Epithelial cell of proximal tubule (primary cell): ENCODE data around the gene ABCC9. TPM values are rescaled to one million over a fixed set of nuclear protein-coding genes. Genes with fewer than 3 reads are reported as not detected.

Experiments
- DNase-seq: peaks from one replicate; pipeline ENCODE4 v3.0.0-alpha.2; 2011; ENCODE audit warnings: low read depth
- H3K4me3 ChIP-seq: 2 replicates; pipeline ENCODE4 v1.5.1; 2011; ENCODE audit warnings: low read depth, mild to moderate bottlenecking, low read length
- CTCF ChIP-seq: conservative IDR thresholded peaks from 2 replicates; pipeline ENCODE4 v1.5.1; 2012; ENCODE audit warnings: low read depth, mild to moderate bottlenecking, low read length
- total RNA-seq: library from RNA; depleted of rRNA; stranded (reverse); fragments of >200 nt; gene quantifications from 2 replicates; pipeline ENCODE4 v1.2.3, GENCODE V29; 2015

Gene ABCC9
- total RNA-seq, 1 donor from 2014 or later, result 0.23 TPM

- TF ChIP-seq CTCF, result no peak
- H3K4me3 ChIP-seq, result no peak overlapping the region
- DNase-seq, result no peak
These were observed 45.6 kb downstream of the ABCC9 start for GRCh38 chr12:21895651-21896050.

- TF ChIP-seq CTCF, result no peak
- no peak for DNase-seq
- no peak overlapping the region for H3K4me3 ChIP-seq
These were observed 46.2 kb downstream of the ABCC9 start for GRCh38 chr12:21894792-21895595.

GRCh38 chr12:21893924-21894323 lies 47.3 kb downstream of the ABCC9 start:
- DNase-seq, result no peak
- TF ChIP-seq CTCF, result no peak
- H3K4me3 ChIP-seq, result no peak overlapping the region

- DNase-seq, result no peak
- no peak for TF ChIP-seq CTCF
- H3K4me3 ChIP-seq, result no peak overlapping the region
These were observed 48.9 kb downstream of the ABCC9 start for GRCh38 chr12:21892341-21892740.

GRCh38 chr12:21891751-21892217 lies 49.4 kb downstream of the ABCC9 start:
- DNase-seq, result no peak
- no peak overlapping the region for H3K4me3 ChIP-seq
- no peak for TF ChIP-seq CTCF

GRCh38 chr12:21888276-21888863 lies 52.9 kb downstream of the ABCC9 start:
- DNase-seq, result no peak
- no peak for TF ChIP-seq CTCF
- no peak overlapping the region for H3K4me3 ChIP-seq
